ENCODE measurements around the gene PARD3B. TPM values are rescaled to one million over a fixed set of nuclear protein-coding genes. Genes with fewer than 3 reads are reported as not detected.

PARD3B gene
- total and polyA plus RNA-seq, 2 of the 4 experiments (the other 2 are of a cell fraction) = 3.3 to 15.6 TPM

DNA sequence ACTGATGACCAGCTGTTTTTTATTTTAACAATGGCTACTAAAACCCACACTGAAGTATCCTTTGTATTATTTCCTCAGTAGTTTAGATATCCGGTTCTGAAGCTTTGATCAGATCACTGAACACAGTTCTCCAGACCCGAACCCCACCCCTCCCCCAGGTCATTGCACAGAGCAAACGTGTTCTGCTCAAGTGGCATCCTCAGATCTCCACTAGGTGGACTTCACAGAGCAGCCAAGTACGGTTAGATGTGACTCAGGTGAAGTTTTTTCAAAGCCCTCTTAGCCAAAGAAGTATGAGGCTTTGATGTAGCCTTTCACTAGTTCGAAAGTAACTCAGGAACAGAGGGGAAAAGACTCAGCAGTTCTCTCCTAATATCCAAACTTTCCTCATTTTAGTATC is 994.3 kb downstream of the PARD3B start:
- WGBS, 2 experiments (ENCODE audit: extremely low coverage in 2 of 2, insufficient read length in 1 of 2) = no CpG with 5 or more reads among the region's 5 CpGs
- POLR2A ChIA-PET (ENCODE audit: unreplicated experiment) = no interaction called here
- Histone ChIP-seq H3K79me1 (ENCODE audit: low read depth in 1 of 2, low read length in 2 of 2) (no peaks in the 10 kb centered on the region; a peak in 1 of 4 replicates), H4K91ac (ENCODE audit: insufficient read depth, low read depth, low read length) (no peak overlapping the region), H3K36me3 (ENCODE audit: control insufficient read depth, insufficient read depth, low read length) (no peaks in the 10 kb centered on the region), H2AFZ (replicated peaks; ENCODE audit: low read length, poor library complexity) (no peak overlapping the region), H3K27ac (ENCODE audit: insufficient read depth, low read length) (no peak overlapping the region), H3K9ac (ENCODE audit: low read depth, low read length) (no peak overlapping the region), H2BK20ac (ENCODE audit: low read depth, low read length) (no peak overlapping the region), H3K4me3 (ENCODE audit: insufficient read depth, low read depth, low read length) (no peak overlapping the region), H2AK5ac (ENCODE audit: low read depth, low read length) (no peak overlapping the region), H2BK120ac (ENCODE audit: low read depth, low read length) (no peak overlapping the region), H3K4me2 (ENCODE audit: low read depth, low read length) (no peak overlapping the region), H3K56ac (ENCODE audit: extremely low read depth, insufficient read depth, low read length) (no peak overlapping the region), H4K20me1 (ENCODE audit: insufficient read depth, low read length) (no peaks in the 10 kb centered on the region), H4K8ac (ENCODE audit: low read depth in 2 of 2, low read length in 2 of 2) (no peak overlapping the region), H3K4ac (ENCODE audit: low read depth, low read length) (no peak overlapping the region), H4K5ac (ENCODE audit: low read depth, low read length) (no peak overlapping the region), H3K18ac (ENCODE audit: low read depth, low read length) (no peak overlapping the region), H3K14ac (replicated peaks; ENCODE audit: low read depth, low read length) (no peak overlapping the region), H3K9me3 (ENCODE audit: control insufficient read depth, insufficient read depth, low read length) (no peaks in the 10 kb centered on the region), H3K27me3 (ENCODE audit: control insufficient read depth, insufficient read depth, low read length) (no peaks in the 10 kb centered on the region), H3K9me1 (ENCODE audit: insufficient read depth, low read length) (peaks cover 6% of the 10 kb centered on the region), H2BK5ac (ENCODE audit: low read depth, low read length, poor library complexity, severe bottlenecking) (no peak overlapping the region), H3K23ac (ENCODE audit: low read depth, low read length) (no peak overlapping the region), H2BK15ac (ENCODE audit: low read depth, low read length) (no peak overlapping the region), H3K4me1 (ENCODE audit: control insufficient read depth, insufficient read depth, low read length) (no peaks in the 10 kb centered on the region), H2AK9ac (replicated peaks; ENCODE audit: low read depth, low read length, poor library complexity) (no peak overlapping the region)
- CTCF ChIA-PET = interaction anchor here (0.6 kb wide), 1 partner anchor 136 kb away, joined by 3 read pairs; no protein-coding TSS in a partner anchor
- TF ChIP-seq, protein P1, sequence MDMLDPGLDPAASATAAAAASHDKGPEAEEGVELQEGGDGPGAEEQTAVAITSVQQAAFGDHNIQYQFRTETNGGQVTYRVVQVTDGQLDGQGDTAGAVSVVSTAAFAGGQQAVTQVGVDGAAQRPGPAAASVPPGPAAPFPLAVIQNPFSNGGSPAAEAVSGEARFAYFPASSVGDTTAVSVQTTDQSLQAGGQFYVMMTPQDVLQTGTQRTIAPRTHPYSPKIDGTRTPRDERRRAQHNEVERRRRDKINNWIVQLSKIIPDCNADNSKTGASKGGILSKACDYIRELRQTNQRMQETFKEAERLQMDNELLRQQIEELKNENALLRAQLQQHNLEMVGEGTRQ (IDR thresholded peaks at IDR 0.05; ENCODE audit: low read depth, low read length) = no peak
- TF ChIP-seq CHD1 (IDR thresholded peaks at IDR 0.05; ENCODE audit: low read depth, low read length) (no peak), BHLHE40 (IDR thresholded peaks at IDR 0.05; ENCODE audit: low read depth, low read length) (no peak), CEBPB (IDR thresholded peaks at IDR 0.05; ENCODE audit: low read depth, low read length) (no peak), MXI1 (IDR thresholded peaks at IDR 0.05; ENCODE audit: borderline replicate concordance, low read depth, low read length) (no peak), SMC3 (IDR thresholded peaks at IDR 0.05; ENCODE audit: low read depth, low read length) (no peak), RFX5 (IDR thresholded peaks at IDR 0.05; ENCODE audit: low read depth, low read length) (no peak), NFE2L2 (IDR thresholded peaks at IDR 0.05; ENCODE audit: low read depth, low read length) (no peak), MAZ (IDR thresholded peaks at IDR 0.05; ENCODE audit: borderline replicate concordance, low read depth, low read length) (no peak)
- TF ChIP-seq, protein P2, sequence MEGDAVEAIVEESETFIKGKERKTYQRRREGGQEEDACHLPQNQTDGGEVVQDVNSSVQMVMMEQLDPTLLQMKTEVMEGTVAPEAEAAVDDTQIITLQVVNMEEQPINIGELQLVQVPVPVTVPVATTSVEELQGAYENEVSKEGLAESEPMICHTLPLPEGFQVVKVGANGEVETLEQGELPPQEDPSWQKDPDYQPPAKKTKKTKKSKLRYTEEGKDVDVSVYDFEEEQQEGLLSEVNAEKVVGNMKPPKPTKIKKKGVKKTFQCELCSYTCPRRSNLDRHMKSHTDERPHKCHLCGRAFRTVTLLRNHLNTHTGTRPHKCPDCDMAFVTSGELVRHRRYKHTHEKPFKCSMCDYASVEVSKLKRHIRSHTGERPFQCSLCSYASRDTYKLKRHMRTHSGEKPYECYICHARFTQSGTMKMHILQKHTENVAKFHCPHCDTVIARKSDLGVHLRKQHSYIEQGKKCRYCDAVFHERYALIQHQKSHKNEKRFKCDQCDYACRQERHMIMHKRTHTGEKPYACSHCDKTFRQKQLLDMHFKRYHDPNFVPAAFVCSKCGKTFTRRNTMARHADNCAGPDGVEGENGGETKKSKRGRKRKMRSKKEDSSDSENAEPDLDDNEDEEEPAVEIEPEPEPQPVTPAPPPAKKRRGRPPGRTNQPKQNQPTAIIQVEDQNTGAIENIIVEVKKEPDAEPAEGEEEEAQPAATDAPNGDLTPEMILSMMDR (conservative IDR thresholded peaks at IDR 0.05; ENCODE audit: low read depth, low read length) = no peak
- BruUV-seq (replicated peaks) = no TSS peak
- in situ Hi-C loops (cut with MboI; ENCODE audit: low sequenced_read_pairs) = loop anchor here (25.0 kb wide), 1 partner anchor 98 kb away; no protein-coding TSS in a partner anchor
- DNase-seq (no peak), ATAC-seq (ENCODE audit: low read depth) (no peak)
- dilution Hi-C loops (cut with HindIII; ENCODE audit: low sequenced_read_pairs, unreplicated experiment) = no loop called here
- intact Hi-C loops (cut with micrococcal nuclease) = no loop called here
